K562 (cell line): ENCODE data around the gene PCK1. TPM values are rescaled to one million over a fixed set of nuclear protein-coding genes. Genes with fewer than 3 reads are reported as not detected.

ENCODE experiments used
- GATAD2A ChIP-seq: fragments of 450-650 bp; IDR thresholded peaks from 2 replicates; pipeline ENCODE4 v1.6.1; 2017
- HCFC1 ChIP-seq: IDR thresholded peaks from 2 replicates; pipeline ENCODE4 v1.6.1; 2012; ENCODE audit warnings: low read depth, low read length, improper control_type of control experiment
- HOXB6 ChIP-seq: fragments of 250-450 bp; sonication (Bioruptor Pico); IDR thresholded peaks from 2 replicates; pipeline ENCODE4 v1.5.1; 2022; ENCODE audit warnings: mild to moderate bottlenecking, borderline replicate concordance
- MCM2 ChIP-seq: fragments of 450-650 bp; IDR thresholded peaks from 2 replicates; pipeline ENCODE4 v1.6.1; 2017; ENCODE audit warnings: low read depth, mild to moderate bottlenecking
- MYNN ChIP-seq, 2 experiments: sonication (generic); formaldehyde crosslinking in 1 of 2; IDR thresholded peaks; 2 replicates each; pipeline versions ENCODE4 v1.5.0 to v1.6.1; 2016 to 2020; ENCODE audit warnings: antibody characterized with exemption in 1 of 2, missing genetic modification reagents in 1 of 2
- PTBP1 ChIP-seq: fragments of 200-400 bp; formaldehyde crosslinking; IDR thresholded peaks from 2 replicates; pipeline ENCODE4 v1.6.1; 2017; ENCODE audit warnings: low read depth, low read length
- SOX6 ChIP-seq: fragments of 450-650 bp; IDR thresholded peaks from 2 replicates; pipeline ENCODE4 v1.6.1; 2014; ENCODE audit warnings: mild to moderate bottlenecking
- U2AF1 ChIP-seq: fragments of 200-400 bp; formaldehyde crosslinking; optimal IDR thresholded peaks from 2 replicates; pipeline ENCODE3; 2017; ENCODE audit warnings: mild to moderate bottlenecking, low read depth, low read length, moderate library complexity
- ZNF77 ChIP-seq: fragments of 250-450 bp; sonication (Bioruptor Pico); IDR thresholded peaks from 2 replicates; pipeline ENCODE4 v1.5.0; 2020
- polyA plus RNA-seq, 8 experiments: library from polyadenylated mRNA; depleted of rRNA in 4 of 8; stranded (reverse) in 5 of 8; unstranded in 3 of 8; fragments of >200 nt; fragmentation: Nextera tagmentation in 2 of 8; fragmentation: Illumina TruSeq in 1 of 8; extraction: Ambion mirVana in 2 of 8; extraction: Trizol in 1 of 8; gene quantifications; 2 replicates each; pipeline versions ENCODE4 v1.2.1 to v1.2.3, GENCODE V29; 2011 to 2014; ENCODE audit warnings: inconsistent platforms in 1 of 8, missing spikeins in 1 of 8
- total RNA-seq, 7 experiments: library from RNA; depleted of rRNA in 6 of 7; stranded (reverse); fragments of >200 nt in 6 of 7; fragmentation: Illumina TruSeq in 2 of 7; extraction: Trizol in 2 of 7; gene quantifications; 2 replicates each; pipeline versions ENCODE4 v1.2.1 to v1.2.3, GENCODE V29; 2011 to 2021; ENCODE audit warnings: low replicate concordance in 1 of 7
- TF ChIP-seq, protein P1 (sequence below), 2 experiments: fragments of 450-650 bp; conservative IDR thresholded peaks; 2 replicates each; pipeline ENCODE4 v1.6.1; 2017; ENCODE audit warnings: mild to moderate bottlenecking in 2 of 2, moderate library complexity in 2 of 2
- TF ChIP-seq, protein P2 (sequence below), 2 experiments: fragments of 200-800 bp in 1 of 2; sonication (Bioruptor generic) in 1 of 2; sonication (generic) in 1 of 2; formaldehyde crosslinking in 1 of 2; IDR thresholded peaks in 1 of 2; conservative IDR thresholded peaks in 1 of 2; 2 replicates each; pipeline versions ENCODE4 v1.5.0 to v1.6.1; 2016 to 2020; ENCODE audit warnings: missing compliant biosample characterization in 1 of 2, missing genetic modification characterization in 1 of 2, missing genetic modification reagents in 1 of 2
- TF ChIP-seq, protein P3 (sequence below): fragments of 450-650 bp; IDR thresholded peaks from 2 replicates; pipeline ENCODE4 v1.6.1; 2014; ENCODE audit warnings: low read depth, mild to moderate bottlenecking, moderate library complexity, borderline replicate concordance

The PCK1 gene
- total and polyA plus RNA-seq, 9 of the 15 experiments (the other 6 are each of a cell fraction or from before 2014, with no cell fraction given): 0.05 to 0.73 (median 0.15) TPM

DNA sequence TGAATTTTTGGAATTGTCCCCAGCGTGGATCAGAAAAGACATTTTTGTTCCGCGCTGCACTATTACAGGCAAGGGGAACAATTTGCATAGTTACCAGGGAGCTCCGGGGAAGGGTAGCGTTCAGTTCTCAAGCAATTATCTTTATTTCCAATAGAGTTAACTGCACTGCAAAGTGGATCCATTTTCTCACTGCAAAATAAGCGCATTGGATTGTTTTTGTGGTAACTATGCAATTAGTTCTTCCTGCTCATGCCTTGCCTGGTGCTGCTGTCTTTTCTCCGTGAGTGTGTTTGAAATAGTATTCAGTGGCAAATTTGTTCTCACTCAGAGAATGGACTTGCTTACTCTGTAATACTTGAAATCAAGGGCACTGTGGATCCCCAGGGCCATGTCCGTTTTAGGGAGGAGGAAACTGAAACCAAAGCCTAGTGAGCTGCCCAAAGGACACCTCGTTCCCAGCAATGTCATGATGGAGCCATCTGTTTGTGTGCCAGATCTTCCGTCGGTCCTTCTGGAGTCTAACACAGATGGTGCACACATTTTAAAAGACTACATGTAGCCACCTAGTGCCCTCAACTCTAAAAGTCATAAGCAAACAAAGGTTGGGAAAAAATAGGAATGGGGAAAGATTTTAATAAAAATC, 7.4 kb upstream of the PCK1 start (continued):
- TF ChIP-seq, protein P1, sequence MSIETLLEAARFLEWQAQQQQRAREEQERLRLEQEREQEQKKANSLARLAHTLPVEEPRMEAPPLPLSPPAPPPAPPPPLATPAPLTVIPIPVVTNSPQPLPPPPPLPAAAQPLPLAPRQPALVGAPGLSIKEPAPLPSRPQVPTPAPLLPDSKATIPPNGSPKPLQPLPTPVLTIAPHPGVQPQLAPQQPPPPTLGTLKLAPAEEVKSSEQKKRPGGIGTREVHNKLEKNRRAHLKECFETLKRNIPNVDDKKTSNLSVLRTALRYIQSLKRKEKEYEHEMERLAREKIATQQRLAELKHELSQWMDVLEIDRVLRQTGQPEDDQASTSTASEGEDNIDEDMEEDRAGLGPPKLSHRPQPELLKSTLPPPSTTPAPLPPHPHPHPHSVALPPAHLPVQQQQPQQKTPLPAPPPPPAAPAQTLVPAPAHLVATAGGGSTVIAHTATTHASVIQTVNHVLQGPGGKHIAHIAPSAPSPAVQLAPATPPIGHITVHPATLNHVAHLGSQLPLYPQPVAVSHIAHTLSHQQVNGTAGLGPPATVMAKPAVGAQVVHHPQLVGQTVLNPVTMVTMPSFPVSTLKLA (conservative IDR thresholded peaks at IDR 0.05): no peak
- TF ChIP-seq, protein P2, sequence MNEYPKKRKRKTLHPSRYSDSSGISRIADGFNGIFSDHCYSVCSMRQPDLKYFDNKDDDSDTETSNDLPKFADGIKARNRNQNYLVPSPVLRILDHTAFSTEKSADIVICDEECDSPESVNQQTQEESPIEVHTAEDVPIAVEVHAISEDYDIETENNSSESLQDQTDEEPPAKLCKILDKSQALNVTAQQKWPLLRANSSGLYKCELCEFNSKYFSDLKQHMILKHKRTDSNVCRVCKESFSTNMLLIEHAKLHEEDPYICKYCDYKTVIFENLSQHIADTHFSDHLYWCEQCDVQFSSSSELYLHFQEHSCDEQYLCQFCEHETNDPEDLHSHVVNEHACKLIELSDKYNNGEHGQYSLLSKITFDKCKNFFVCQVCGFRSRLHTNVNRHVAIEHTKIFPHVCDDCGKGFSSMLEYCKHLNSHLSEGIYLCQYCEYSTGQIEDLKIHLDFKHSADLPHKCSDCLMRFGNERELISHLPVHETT (CRISPR knock-in tag; conservative IDR thresholded peaks at IDR 0.05 in 1 of 2, IDR thresholded peaks at IDR 0.05 in 1 of 2): no peak
- TF ChIP-seq PTBP1: no peak
- TF ChIP-seq, protein P3, sequence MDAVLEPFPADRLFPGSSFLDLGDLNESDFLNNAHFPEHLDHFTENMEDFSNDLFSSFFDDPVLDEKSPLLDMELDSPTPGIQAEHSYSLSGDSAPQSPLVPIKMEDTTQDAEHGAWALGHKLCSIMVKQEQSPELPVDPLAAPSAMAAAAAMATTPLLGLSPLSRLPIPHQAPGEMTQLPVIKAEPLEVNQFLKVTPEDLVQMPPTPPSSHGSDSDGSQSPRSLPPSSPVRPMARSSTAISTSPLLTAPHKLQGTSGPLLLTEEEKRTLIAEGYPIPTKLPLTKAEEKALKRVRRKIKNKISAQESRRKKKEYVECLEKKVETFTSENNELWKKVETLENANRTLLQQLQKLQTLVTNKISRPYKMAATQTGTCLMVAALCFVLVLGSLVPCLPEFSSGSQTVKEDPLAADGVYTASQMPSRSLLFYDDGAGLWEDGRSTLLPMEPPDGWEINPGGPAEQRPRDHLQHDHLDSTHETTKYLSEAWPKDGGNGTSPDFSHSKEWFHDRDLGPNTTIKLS: no peak
- no peak for TF ChIP-seq GATAD2A
- TF ChIP-seq MYNN (IDR thresholded peaks at IDR 0.05): no peak
- no peak for TF ChIP-seq MYNN (CRISPR knock-in tag; IDR thresholded peaks at IDR 0.05)
- no peak for TF ChIP-seq HOXB6 (CRISPR knock-in tag)
- no peak for TF ChIP-seq U2AF1
- no peak for TF ChIP-seq HCFC1
- no peak for TF ChIP-seq ZNF77 (CRISPR knock-in tag)
- TF ChIP-seq MCM2: no peak
- TF ChIP-seq SOX6: no peak
